Coronary artery (tissue), 2 donors: ENCODE measurements around the gene FNDC4.

Experiments used
- DNase-seq: peaks from one replicate; pipeline ENCODE4 v3.0.0-alpha.2; 2017; ENCODE audit warnings: low spot score
- H3K27ac ChIP-seq, 2 donors: fragments of 200-600 bp; sonication (generic); one replicate each; pipeline ENCODE4 v1.5.1; 2016 to 2019
- H3K4me3 ChIP-seq: fragments of 200-600 bp; sonication (generic); 2 replicates; pipeline ENCODE4 v1.5.1; 2016; ENCODE audit warnings: mild to moderate bottlenecking, moderate library complexity
- CTCF ChIP-seq: fragments of 200-600 bp; sonication (generic); IDR thresholded peaks from one replicate; pipeline ENCODE4 v1.5.1; 2019; ENCODE audit warnings: antibody characterized with exemption

Gene FNDC4

GRCh38 chr2:27520316-27520715 is 25.3 kb upstream of the FNDC4 start:
- no peak overlapping the region for H3K27ac ChIP-seq
- no peak for TF ChIP-seq CTCF
- no peak overlapping the region for H3K4me3 ChIP-seq
- DNase-seq = no peak

- H3K27ac ChIP-seq = no peak overlapping the region
- H3K4me3 ChIP-seq = no peak overlapping the region
- no peak for TF ChIP-seq CTCF
- DNase-seq = no peak
Measured at GRCh38 chr2:27518782-27519113, 23.7 kb upstream of the FNDC4 start.

- DNase-seq = no peak
- H3K4me3 ChIP-seq = no peak overlapping the region
- no peak for TF ChIP-seq CTCF
- no peak overlapping the region for H3K27ac ChIP-seq
Measured at GRCh38 chr2:27518113-27518781, 23.2 kb upstream of the FNDC4 start.

- no peak for TF ChIP-seq CTCF
- no peak for DNase-seq
- Histone ChIP-seq H3K27ac (no peak overlapping the region), H3K4me3 (no peak overlapping the region)
Measured at GRCh38 chr2:27509326-27509725, 14.3 kb upstream of the FNDC4 start.

- no peak for DNase-seq
- H3K4me3 ChIP-seq = no peak overlapping the region
- no peak overlapping the region for H3K27ac ChIP-seq
- TF ChIP-seq CTCF = no peak
Measured at GRCh38 chr2:27507293-27507692, 12.3 kb upstream of the FNDC4 start.

- no peak for TF ChIP-seq CTCF
- H3K27ac ChIP-seq = no peak overlapping the region
- DNase-seq = no peak
- H3K4me3 ChIP-seq = no peak overlapping the region
Measured at GRCh38 chr2:27506587-27506986, 11.6 kb upstream of the FNDC4 start.

- no peak for DNase-seq
- TF ChIP-seq CTCF = no peak
- no peak overlapping the region for H3K4me3 ChIP-seq
- no peak overlapping the region for H3K27ac ChIP-seq
Measured at GRCh38 chr2:27502142-27502541, 7.1 kb upstream of the FNDC4 start.
